GM12878 (cell line): Measurements from ENCODE around the gene SERPINH1. TPM values are rescaled to one million over a fixed set of nuclear protein-coding genes. Genes with fewer than 3 reads are reported as not detected.

Source experiments
- ATAC-seq: fragments of 200-7000 bp; cut with Tn5 transposase; 3 replicates; pipeline ENCODE4 v1.9.1; 2020; ENCODE audit warnings: mild to moderate bottlenecking, moderate library complexity
- BruUV-seq: library from RNA; stranded (reverse); fragments of 400-500 nt; replicated peaks from 2 replicates; lab custom pipeline; 2021; lab: Mats Ljungman, UMichigan
- CTCF ChIA-PET: fragments of 300-600 bp; sonication (Branson Sonifier 250); formaldehyde crosslinking; extraction: SDS; loops from one replicate; lab custom pipeline; 2021; ENCODE audit warnings: inconsistent platforms; lab: Yijun Ruan, JAX
- POLR2A ChIA-PET: fragments of 350-600 bp; formaldehyde crosslinking; extraction: SDS; loops from one replicate; lab custom pipeline; 2021; ENCODE audit warnings: inconsistent platforms; lab: Charles Lee
- RAD21 ChIA-PET: fragments of 300-600 bp; sonication (Branson Sonifier 250); formaldehyde crosslinking; loops from one replicate; lab custom pipeline; 2023; ENCODE audit warnings: antibody characterized with exemption; ENCODE audit not compliant: unreplicated experiment; lab: Charles Lee
- SMC1A ChIA-PET: fragments of 300-600 bp; sonication (Branson Sonifier 250); formaldehyde crosslinking; loops from one replicate; lab custom pipeline; 2023; ENCODE audit not compliant: unreplicated experiment, uncharacterized antibody; lab: Charles Lee
- DNase-seq: peaks from one replicate; pipeline ENCODE4 v3.0.0-alpha.2; 2011; ENCODE audit warnings: low read depth, low spot score
- FAIRE-seq: peaks from 3 replicates; lab custom pipeline; 2011; peaks lifted over from hg19 to GRCh38; lab: Jason Lieb, UNC
- H2AFZ ChIP-seq: 2 replicates; pipeline ENCODE4 v1.6.0; 2011; ENCODE audit warnings: low read depth, low read length, control low read depth; ENCODE audit not compliant: control insufficient read depth
- H3K27ac ChIP-seq: 2 replicates; pipeline ENCODE4 v1.5.1; 2011; ENCODE audit warnings: control low read depth; ENCODE audit not compliant: control insufficient read depth, insufficient read depth
- H3K27me3 ChIP-seq, 2 experiments: replicated peaks in 1 of 2; 2 replicates each; pipeline versions ENCODE4 v1.6.0 to v1.6.1; 2011; ENCODE audit warnings: low read length in 1 of 2; ENCODE audit not compliant: control insufficient read depth in 2 of 2, insufficient read depth in 2 of 2
- H3K36me3 ChIP-seq, 2 experiments: 2 replicates each; pipeline ENCODE4 v1.5.1; 2011; ENCODE audit warnings: low read length in 1 of 2; ENCODE audit not compliant: control insufficient read depth in 2 of 2, insufficient read depth in 2 of 2
- H3K4me1 ChIP-seq: 2 replicates; pipeline ENCODE4 v1.6.1; 2011; ENCODE audit warnings: mild to moderate bottlenecking, low read length, moderate library complexity, mixed read lengths; ENCODE audit not compliant: control insufficient read depth, insufficient read depth
- H3K4me2 ChIP-seq: 2 replicates; pipeline ENCODE4 v1.6.0; 2011; ENCODE audit warnings: control low read depth; ENCODE audit not compliant: control insufficient read depth, insufficient read depth
- H3K4me3 ChIP-seq: fragments of 200-600 bp; sonication (generic); 2 replicates; pipeline ENCODE4 v1.5.1; 2016
- H3K79me2 ChIP-seq: 2 replicates; pipeline ENCODE4 v1.6.0; 2011; ENCODE audit warnings: low read length; ENCODE audit not compliant: control insufficient read depth, insufficient read depth
- H3K9ac ChIP-seq: 2 replicates; pipeline ENCODE4 v1.8.0; 2011; ENCODE audit warnings: low read length, control low read depth, mixed read lengths; ENCODE audit not compliant: control insufficient read depth, insufficient read depth
- H3K9me3 ChIP-seq: replicated peaks from 3 replicates; pipeline ENCODE4 v1.5.1; 2011; ENCODE audit warnings: mild to moderate bottlenecking, low read length; ENCODE audit not compliant: control insufficient read depth, insufficient read depth
- H4K20me1 ChIP-seq: 2 replicates; pipeline ENCODE4 v1.6.0; 2011; ENCODE audit not compliant: control insufficient read depth, insufficient read depth
- BCL11A ChIP-seq: IDR thresholded peaks from 2 replicates; pipeline ENCODE4 v1.6.1; 2011; ENCODE audit warnings: low read depth, low read length
- BMI1 ChIP-seq: fragments of 450-650 bp; IDR thresholded peaks from 2 replicates; pipeline ENCODE4 v1.6.1; 2016; ENCODE audit warnings: mild to moderate bottlenecking, moderate library complexity, borderline replicate concordance
- EED ChIP-seq: sonication (generic); IDR thresholded peaks from 2 replicates; pipeline ENCODE4 v1.6.1; 2016; ENCODE audit warnings: antibody characterized with exemption, low read depth
- EGR1 ChIP-seq, 2 experiments: IDR thresholded peaks; 1 replicate in 1 of 2; 2 replicates in 1 of 2; pipeline ENCODE4 v1.6.1; 2011 to 2012; ENCODE audit warnings: low read depth in 2 of 2, low read length in 2 of 2, borderline replicate concordance in 1 of 2, mild to moderate bottlenecking in 1 of 2, moderate library complexity in 1 of 2
- ETV6 ChIP-seq, 2 experiments: fragments of 450-650 bp in 1 of 2; IDR thresholded peaks in 1 of 2; conservative IDR thresholded peaks in 1 of 2; 2 replicates each; pipeline ENCODE4 v1.6.1; 2014; ENCODE audit warnings: antibody characterized with exemption in 1 of 2, borderline replicate concordance in 1 of 2, low read depth in 1 of 2, mild to moderate bottlenecking in 1 of 2, moderate library complexity in 1 of 2
- GATAD2B ChIP-seq: fragments of 450-650 bp; conservative IDR thresholded peaks from 2 replicates; pipeline ENCODE4 v1.6.1; 2017; ENCODE audit warnings: low read depth, mild to moderate bottlenecking, moderate library complexity
- IRF4 ChIP-seq: IDR thresholded peaks from 2 replicates; pipeline ENCODE4 v1.6.1; 2011; ENCODE audit warnings: low read depth, low read length
- KDM1A ChIP-seq: fragments of 200-600 bp; sonication (generic); IDR thresholded peaks from 2 replicates; pipeline ENCODE4 v1.6.1; 2016; ENCODE audit warnings: borderline replicate concordance
- MTA3 ChIP-seq: IDR thresholded peaks from 2 replicates; pipeline ENCODE4 v1.6.1; 2012; ENCODE audit warnings: low read length, inconsistent platforms, borderline replicate concordance
- NR2C2 ChIP-seq: IDR thresholded peaks from 2 replicates; pipeline ENCODE4 v1.6.1; 2011; ENCODE audit warnings: borderline replicate concordance, low read depth; ENCODE audit not compliant: control insufficient read depth, insufficient read length
- PML ChIP-seq: IDR thresholded peaks from 2 replicates; pipeline ENCODE4 v1.6.1; 2012; ENCODE audit warnings: low read length, inconsistent platforms
- POLR2AphosphoS5 ChIP-seq: IDR thresholded peaks from 2 replicates; pipeline ENCODE4 v1.6.1; 2011; ENCODE audit warnings: mild to moderate bottlenecking, low read length, inconsistent platforms
- RB1 ChIP-seq: fragments of 450-650 bp; formaldehyde crosslinking; IDR thresholded peaks from 2 replicates; pipeline ENCODE4 v1.6.1; 2017; ENCODE audit warnings: mild to moderate bottlenecking, borderline replicate concordance
- RBBP5 ChIP-seq: fragments of 200-600 bp; sonication (generic); conservative IDR thresholded peaks from 2 replicates; pipeline ENCODE4 v1.6.1; 2016
- RELA ChIP-seq: fragments of 450-650 bp; IDR thresholded peaks from 2 replicates; pipeline ENCODE4 v1.8.0; 2014; ENCODE audit warnings: borderline replicate concordance; ENCODE audit not compliant: partially characterized antibody
- SIN3A ChIP-seq: IDR thresholded peaks from 2 replicates; pipeline ENCODE4 v1.6.1; 2012; ENCODE audit warnings: low read depth, low read length, improper control_type of control experiment
- SREBF1 ChIP-seq: IDR thresholded peaks from 2 replicates; pipeline ENCODE4 v1.6.1; 2012; ENCODE audit warnings: mild to moderate bottlenecking, low read length
- TBL1XR1 ChIP-seq: IDR thresholded peaks from 2 replicates; pipeline ENCODE4 v1.6.1; 2012; ENCODE audit warnings: low read depth, low read length, improper control_type of control experiment
- YY1 ChIP-seq: IDR thresholded peaks from 2 replicates; pipeline ENCODE4 v1.6.1; 2011; ENCODE audit warnings: low read depth, mild to moderate bottlenecking, low read length
- WGBS: methylation state at CpG from one replicate; pipeline ENCODE4 v1.1.6; 2016; ENCODE audit warnings: low lambda C conversion rate; ENCODE audit not compliant: insufficient replicate concordance, insufficient coverage; ENCODE audit errors: missing lambda C conversion rate; 5-methylcytosine and 5-hydroxymethylcytosine counted together
- in situ Hi-C: fragments of 300-500 bp; cut with MboI; formaldehyde crosslinking; loops from 9 replicates; pipeline ENCODE4 v1.14.3; 2018; ENCODE audit warnings: mixed read lengths
- intact Hi-C: fragments of 100-400 bp; cut with micrococcal nuclease; formaldehyde crosslinking; loops from one replicate; pipeline ENCODE4 v1.14.2; 2022; ENCODE audit not compliant: unreplicated experiment
- polyA plus RNA-seq, 11 experiments: library from polyadenylated mRNA; depleted of rRNA in 4 of 11; unstranded in 6 of 11; stranded (reverse) in 5 of 11; fragments of >200 nt; fragmentation: Nextera tagmentation in 4 of 11; fragmentation: Illumina TruSeq in 1 of 11; extraction: Ambion mirVana in 4 of 11; extraction: Trizol in 1 of 11; gene quantifications; 1 replicate in 1 of 11; 2 replicates in 10 of 11; pipeline versions ENCODE4 v1.2.1 to v1.2.3, GENCODE V29; 2011 to 2016; ENCODE audit warnings: inconsistent platforms in 2 of 11, missing spikeins in 2 of 11, low read depth in 1 of 11
- total RNA-seq, 4 experiments: library from RNA; depleted of rRNA in 3 of 4; stranded (reverse); fragments of >200 nt in 3 of 4; fragmentation: Illumina TruSeq in 1 of 4; extraction: Trizol in 1 of 4; gene quantifications; 2 replicates each; pipeline versions ENCODE4 v1.2.1 to v1.2.3, GENCODE V29; 2013 to 2021
- TF ChIP-seq, protein P1 (sequence below): fragments of 450-650 bp; IDR thresholded peaks from 2 replicates; pipeline ENCODE4 v1.6.1; 2017; ENCODE audit warnings: mild to moderate bottlenecking, low read depth, inconsistent platforms; ENCODE audit not compliant: poor library complexity, severe bottlenecking

SERPINH1 gene
- total and polyA plus RNA-seq, 10 of the 15 experiments (the other 5 are each of a cell fraction or from before 2014, with no cell fraction given): 0.34 to 19.8 (median 13.7) TPM

GRCh38 chr11:75558939-75559843, 2.9 kb upstream of the SERPINH1 start:
- H3K4me1 ChIP-seq: peaks cover 5% of the 10 kb centered on the region
- no peaks in the 10 kb centered on the region for H3K36me3 ChIP-seq
- no peak overlapping the region for H2AFZ ChIP-seq
- no peaks in the 10 kb centered on the region for H3K27me3 ChIP-seq
- 39% methylated on average over 8 of the region's 8 CpGs for WGBS
- no peaks in the 10 kb centered on the region for H3K9me3 ChIP-seq
- DNase-seq: no peak
- no peak for FAIRE-seq
- ChIA-PET RAD21 (no interaction called here), POLR2A (no interaction called here), CTCF (interaction anchor here (0.6 to 0.9 kb wide), 3 partner anchors 26 to 158 kb away, joined by 3 read pairs; no protein-coding TSS in a partner anchor), SMC1A (no interaction called here)
- BruUV-seq: no TSS peak
- in situ Hi-C loops (no loop called here), intact Hi-C loops (no loop called here)
- no peaks in the 10 kb centered on the region for H4K20me1 ChIP-seq
- no peak overlapping the region for H3K4me2 ChIP-seq
- no peak for TF ChIP-seq MTA3
- TF ChIP-seq RB1: no peak
- no peak for TF ChIP-seq PML
- no peak for TF ChIP-seq EED
- TF ChIP-seq TBL1XR1: no peak
- no peak for TF ChIP-seq RELA
- TF ChIP-seq, protein P1, sequence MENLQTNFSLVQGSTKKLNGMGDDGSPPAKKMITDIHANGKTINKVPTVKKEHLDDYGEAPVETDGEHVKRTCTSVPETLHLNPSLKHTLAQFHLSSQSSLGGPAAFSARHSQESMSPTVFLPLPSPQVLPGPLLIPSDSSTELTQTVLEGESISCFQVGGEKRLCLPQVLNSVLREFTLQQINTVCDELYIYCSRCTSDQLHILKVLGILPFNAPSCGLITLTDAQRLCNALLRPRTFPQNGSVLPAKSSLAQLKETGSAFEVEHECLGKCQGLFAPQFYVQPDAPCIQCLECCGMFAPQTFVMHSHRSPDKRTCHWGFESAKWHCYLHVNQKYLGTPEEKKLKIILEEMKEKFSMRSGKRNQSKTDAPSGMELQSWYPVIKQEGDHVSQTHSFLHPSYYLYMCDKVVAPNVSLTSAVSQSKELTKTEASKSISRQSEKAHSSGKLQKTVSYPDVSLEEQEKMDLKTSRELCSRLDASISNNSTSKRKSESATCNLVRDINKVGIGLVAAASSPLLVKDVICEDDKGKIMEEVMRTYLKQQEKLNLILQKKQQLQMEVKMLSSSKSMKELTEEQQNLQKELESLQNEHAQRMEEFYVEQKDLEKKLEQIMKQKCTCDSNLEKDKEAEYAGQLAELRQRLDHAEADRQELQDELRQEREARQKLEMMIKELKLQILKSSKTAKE: no peak
- TF ChIP-seq YY1: no peak
- no peak for TF ChIP-seq SREBF1
- TF ChIP-seq GATAD2B: no peak
- no peak for TF ChIP-seq BMI1
- no peak for TF ChIP-seq ETV6 (conservative IDR thresholded peaks at IDR 0.05 in 1 of 2, IDR thresholded peaks at IDR 0.05 in 1 of 2; ENCODE audit: borderline replicate concordance in 1 of 2, low read depth in 1 of 2)
- TF ChIP-seq IRF4: no peak
- TF ChIP-seq BCL11A: no peak
- TF ChIP-seq POLR2AphosphoS5: no peak
- TF ChIP-seq EGR1 (IDR thresholded peaks at IDR 0.05; ENCODE audit: borderline replicate concordance in 1 of 2, low read depth in 2 of 2, low read length in 2 of 2): no peak
- TF ChIP-seq NR2C2: no peak
- TF ChIP-seq SIN3A: no peak
- no peak for TF ChIP-seq KDM1A
- TF ChIP-seq RBBP5: no peak
- no peak overlapping the region for H3K4me3 ChIP-seq
- ATAC-seq: no peak
- no peak overlapping the region for H3K9ac ChIP-seq
- H3K79me2 ChIP-seq: peaks cover 19% of the 10 kb centered on the region
- no peak overlapping the region for H3K27ac ChIP-seq
